Sigmoid colon (tissue), 7 donors: ENCODE measurements around the gene SNAP47. TPM values are rescaled to one million over a fixed set of nuclear protein-coding genes. Genes with fewer than 3 reads are reported as not detected.

Source experiments
- DNase-seq: peaks from one replicate; pipeline ENCODE4 v3.0.0-alpha.2; 2019
- H3K27ac ChIP-seq, 4 donors: fragments of 200-600 bp; sonication (generic); one replicate each; pipeline ENCODE4 v1.5.1; 2016 to 2019; ENCODE audit warnings: mild to moderate bottlenecking in 1 of 4
- H3K27me3 ChIP-seq, 3 donors: fragments of 200-600 bp; sonication (generic); one replicate each; pipeline ENCODE4 v1.5.1; 2019; ENCODE audit warnings: mild to moderate bottlenecking in 1 of 3
- H3K36me3 ChIP-seq, 4 donors: fragments of 200-600 bp; sonication (generic); one replicate each; pipeline ENCODE4 v1.5.1; 2016 to 2019
- H3K4me1 ChIP-seq, 4 donors: fragments of 200-600 bp; sonication (generic); one replicate each; pipeline ENCODE4 v1.5.1; 2017 to 2019
- H3K4me3 ChIP-seq, 4 donors: fragments of 200-600 bp; sonication (generic); one replicate each; pipeline ENCODE4 v1.5.1; 2017 to 2019; ENCODE audit warnings: mild to moderate bottlenecking in 2 of 4, moderate library complexity in 1 of 4
- H3K9me3 ChIP-seq, 4 donors: fragments of 200-600 bp in 3 of 4; sonication (generic) in 3 of 4; one replicate each; pipeline versions ENCODE4 v1.5.1 to v1.6.1; 2013 to 2019
- CTCF ChIP-seq, 4 experiments: fragments of 450-650 bp in 3 of 4; fragments of 200-600 bp in 1 of 4; IDR thresholded peaks; one replicate each; pipeline ENCODE4 v1.5.1; 2016 to 2019; ENCODE audit warnings: antibody characterized with exemption in 4 of 4, mild to moderate bottlenecking in 3 of 4, moderate library complexity in 2 of 4
- EP300 ChIP-seq, 4 donors: sonication (generic); formaldehyde crosslinking; IDR thresholded peaks; one replicate each; pipeline ENCODE4 v1.6.1; 2017; ENCODE audit warnings: antibody characterized with exemption in 4 of 4
- POLR2A ChIP-seq, 2 donors: fragments of 450-650 bp; IDR thresholded peaks; one replicate each; pipeline ENCODE4 v1.6.1; 2016; ENCODE audit warnings: antibody characterized with exemption in 2 of 2, mild to moderate bottlenecking in 2 of 2, moderate library complexity in 2 of 2
- POLR2AphosphoS5 ChIP-seq, 4 donors: sonication (generic); formaldehyde crosslinking; IDR thresholded peaks; one replicate each; pipeline ENCODE4 v1.6.1; 2017; ENCODE audit warnings: antibody characterized with exemption in 4 of 4
- WGBS, 2 donors: extraction: QIAGEN DNeasy Blood & Tissue Kit; methylation state at CpG; one replicate each; pipeline ENCODE4 v1.1.7; 2013; 5-methylcytosine and 5-hydroxymethylcytosine counted together
- intact Hi-C: fragments of 100-400 bp; cut with DNase I; formaldehyde crosslinking; loops from one replicate; pipeline ENCODE4 v1.15.1; 2023
- polyA plus RNA-seq, 3 donors: library from polyadenylated mRNA; stranded (reverse); fragments of 200-250 nt; gene quantifications; one replicate each; pipeline ENCODE4 v1.2.3, GENCODE V29; 2013
- total RNA-seq, 4 donors: library from RNA; depleted of rRNA; stranded (reverse); fragments of >200 nt; gene quantifications; one replicate each; pipeline ENCODE4 v1.1.0, GENCODE V29; 2016
- donor health status: healthy with polysubstance abuse.
- donor health status: Bipolar disorder and iron deficiency.
- donor health status: healthy.

SNAP47 gene
- total and polyA plus RNA-seq, 7 donors = 13.8 to 51.6 (median 33.9) TPM

GRCh38 chr1:227781314-227781930 is 46.2 kb downstream of the SNAP47 start:
- Histone ChIP-seq H3K4me1 (peaks cover 0 to 20% (median 11%) of the 10 kb centered on the region in 4 donors), H3K9me3 (no peaks in the 10 kb centered on the region), H3K4me3 (no peak overlapping the region), H3K27ac (no peak overlapping the region), H3K27me3 (no peaks in the 10 kb centered on the region), H3K36me3 (peaks cover 0 to 17% (median 5%) of the 10 kb centered on the region in 4 donors)
- DNase-seq = peak; percentile 49
- 95 to 96% methylated on average over 15 of the region's 15 CpGs for WGBS, 2 donors
- TF ChIP-seq EP300 (IDR thresholded peaks at IDR 0.05) = no peak
- TF ChIP-seq CTCF (IDR thresholded peaks at IDR 0.05) = no peak
- TF ChIP-seq POLR2A (IDR thresholded peaks at IDR 0.05) = no peak
- no peak for TF ChIP-seq POLR2AphosphoS5 (IDR thresholded peaks at IDR 0.05)
- intact Hi-C loops = no loop called here

- H3K9me3 ChIP-seq = no peaks in the 10 kb centered on the region
- WGBS, 2 donors = 94 to 96% methylated on average over 4 of the region's 4 CpGs
- no peak for DNase-seq
- intact Hi-C loops = no loop called here
- no peaks in the 10 kb centered on the region for H3K27me3 ChIP-seq
- H3K4me1 ChIP-seq = peaks cover 0 to 24% (median 17%) of the 10 kb centered on the region in 4 donors
- no peak overlapping the region for H3K4me3 ChIP-seq
- H3K36me3 ChIP-seq = peaks cover 0 to 17% (median 5%) of the 10 kb centered on the region in 4 donors
- TF ChIP-seq POLR2AphosphoS5 (IDR thresholded peaks at IDR 0.05) (no peak), CTCF (IDR thresholded peaks at IDR 0.05) (no peak), POLR2A (IDR thresholded peaks at IDR 0.05) (no peak), EP300 (IDR thresholded peaks at IDR 0.05) (no peak)
- no peak overlapping the region for H3K27ac ChIP-seq
Observed at GRCh38 chr1:227782226-227782625, 47.0 kb downstream of the SNAP47 start.

DNA sequence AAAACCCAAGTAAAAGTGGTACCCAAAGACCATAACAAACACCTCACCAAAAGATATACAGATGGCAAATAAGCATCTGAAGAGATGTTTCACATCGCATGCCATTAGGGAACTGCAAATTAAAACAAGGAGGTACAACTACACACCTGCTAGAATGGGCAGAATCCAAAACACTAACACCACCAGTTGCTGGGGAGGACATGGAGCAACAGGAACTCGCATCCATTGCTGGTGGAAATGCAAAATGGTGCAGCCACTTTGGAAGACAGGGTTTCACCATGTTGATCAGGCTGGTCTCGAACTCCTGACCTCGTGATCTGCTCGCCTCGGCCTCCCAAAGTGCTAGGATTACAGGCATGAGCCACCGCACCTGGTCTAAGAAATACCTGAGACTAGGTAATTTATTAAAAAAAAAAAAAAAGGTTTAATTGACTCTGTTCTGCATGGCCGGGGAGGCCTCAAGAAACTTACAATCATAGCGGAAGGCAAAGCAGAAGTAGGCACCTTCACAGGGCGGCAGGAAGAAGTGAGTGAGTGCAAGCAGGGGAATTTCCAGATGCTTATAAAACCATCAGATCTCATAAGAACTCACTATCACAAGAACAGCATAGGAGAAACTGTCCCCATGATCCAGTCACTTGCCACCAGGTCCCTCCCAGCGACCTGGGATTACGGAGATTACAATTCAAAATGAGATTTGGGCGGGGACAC is 50.0 kb downstream of the SNAP47 start:
- no peaks in the 10 kb centered on the region for H3K9me3 ChIP-seq
- H3K27ac ChIP-seq = no peak overlapping the region
- intact Hi-C loops = no loop called here
- H3K36me3 ChIP-seq = peaks cover 0 to 17% (median 5%) of the 10 kb centered on the region in 4 donors
- no peak for DNase-seq
- TF ChIP-seq CTCF (IDR thresholded peaks at IDR 0.05) = no peak
- no peak for TF ChIP-seq POLR2AphosphoS5 (IDR thresholded peaks at IDR 0.05)
- TF ChIP-seq POLR2A (IDR thresholded peaks at IDR 0.05) = no peak
- no peak for TF ChIP-seq EP300 (IDR thresholded peaks at IDR 0.05)
- H3K4me3 ChIP-seq = no peak overlapping the region
- H3K4me1 ChIP-seq = peaks cover 0 to 29% (median 19%) of the 10 kb centered on the region in 4 donors
- 81 to 85% methylated on average over 13 of the region's 13 CpGs for WGBS, 2 donors
- H3K27me3 ChIP-seq = no peaks in the 10 kb centered on the region

DNA sequence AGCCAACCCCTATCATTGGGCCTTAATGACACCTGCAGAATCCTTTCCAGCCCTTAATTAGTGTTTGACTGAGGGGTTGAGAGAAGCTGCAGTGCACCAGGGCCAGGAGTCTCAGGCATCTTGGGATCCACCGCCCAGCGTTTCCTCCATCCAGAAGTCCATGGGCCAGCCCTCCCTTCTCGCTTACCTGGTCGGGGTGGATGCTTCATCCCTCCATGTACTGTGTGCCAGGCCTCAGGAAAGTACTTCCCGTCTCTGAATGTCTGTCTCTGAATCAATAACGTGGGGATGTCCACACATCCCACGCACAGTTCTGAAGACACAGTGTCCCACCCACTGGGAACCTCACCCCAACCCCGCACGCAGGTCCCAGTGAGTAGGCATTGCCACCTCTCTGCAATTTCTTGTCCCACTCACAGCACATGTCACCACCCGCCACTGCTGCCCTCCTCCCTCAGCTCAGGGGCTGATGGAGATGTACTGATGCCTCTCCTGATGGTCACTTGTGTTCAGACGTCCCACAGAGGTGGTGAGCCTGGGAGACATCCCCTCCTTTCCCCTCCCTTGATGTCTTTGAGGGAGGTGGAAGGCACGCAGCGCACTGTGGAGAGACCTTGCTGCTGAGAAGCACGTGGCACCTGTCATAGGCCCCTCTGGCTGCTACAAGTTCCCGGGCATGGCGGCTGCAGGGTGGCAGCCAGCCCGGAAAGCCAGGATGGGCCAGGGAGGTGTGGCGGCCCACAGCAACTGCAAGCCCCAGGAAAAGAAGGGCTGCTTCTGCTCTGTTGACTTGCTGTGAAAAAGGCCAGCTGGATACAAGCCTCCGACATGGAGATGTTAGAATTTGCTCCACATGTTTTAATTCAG is 50.8 kb downstream of the SNAP47 start:
- H3K4me3 ChIP-seq = no peak overlapping the region
- TF ChIP-seq CTCF (IDR thresholded peaks at IDR 0.05) (no peak), POLR2A (IDR thresholded peaks at IDR 0.05) (no peak), POLR2AphosphoS5 (IDR thresholded peaks at IDR 0.05) (no peak), EP300 (IDR thresholded peaks at IDR 0.05) (no peak)
- H3K27ac ChIP-seq = no peak overlapping the region
- H3K4me1 ChIP-seq = peaks cover 0 to 29% (median 19%) of the 10 kb centered on the region in 4 donors
- H3K9me3 ChIP-seq = no peaks in the 10 kb centered on the region
- no peak for DNase-seq
- intact Hi-C loops = no loop called here
- whole genome bisulfite sequencing, 2 donors = 36 to 66% methylated on average over 19 of the region's 19 CpGs
- H3K27me3 ChIP-seq = no peaks in the 10 kb centered on the region
- peaks cover 0 to 10% (median 3%) of the 10 kb centered on the region in 4 donors for H3K36me3 ChIP-seq
